Measurements from ENCODE around the gene ZBTB24. TPM values are rescaled to one million over a fixed set of nuclear protein-coding genes. Genes with fewer than 3 reads are reported as not detected.
A peak's percentile ranks its signal among the peaks of the same experiment; 100 is the strongest.

ZBTB24 gene
- total and polyA plus RNA-seq, 4 donors = 1.2 to 3.9 (median 2.2) TPM

DNA sequence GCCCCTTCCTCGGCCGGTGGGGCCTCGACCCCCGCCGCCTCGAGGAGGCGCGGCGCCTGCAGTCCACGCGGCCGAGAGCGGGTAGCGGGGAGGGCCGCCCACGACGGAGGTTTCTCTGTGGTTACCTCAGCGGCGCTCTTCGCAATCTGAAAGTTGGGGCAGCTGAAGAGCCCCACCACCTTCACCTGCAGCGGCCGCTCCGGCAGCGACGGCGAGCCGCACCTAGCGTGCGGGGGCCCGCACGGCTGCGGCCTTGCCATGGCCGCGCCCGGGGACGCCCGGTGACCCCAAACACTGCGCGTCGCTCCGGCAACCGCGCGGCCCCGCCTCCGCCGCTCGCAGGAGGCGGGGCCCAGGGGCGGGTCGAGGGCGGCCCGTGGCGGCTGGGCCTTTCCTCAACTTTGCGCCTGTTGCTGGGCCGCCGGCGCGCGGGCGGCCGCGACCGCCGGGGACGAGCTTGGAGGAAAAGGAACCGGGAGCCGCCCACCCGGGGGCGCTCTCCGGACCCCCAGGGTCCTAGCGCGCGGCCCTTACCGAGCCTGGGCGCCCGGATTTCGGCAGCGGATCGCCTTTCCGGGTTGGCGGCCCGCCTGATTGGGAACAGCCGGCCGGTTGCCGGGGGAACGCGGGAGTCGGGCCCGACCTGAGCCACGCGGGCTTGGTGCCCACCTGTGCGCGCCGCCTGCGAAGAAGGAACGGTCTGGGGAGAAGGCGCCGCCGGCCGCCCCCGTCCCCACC, 42.5 kb downstream of the ZBTB24 start, which contains the start of the genes PPIL6 and SMPD2:
PPIL6 (minus strand) TSS at position 298 of the 738 bp plus-strand sequence; CDS start at position 260, 38 bp downstream.
SMPD2 (plus strand) TSS at position 394 of the 738 bp plus-strand sequence. CDS start 398 bp downstream, outside the sequence.
- WGBS = under 1% methylated on average over 102 of the region's 102 CpGs

DNA sequence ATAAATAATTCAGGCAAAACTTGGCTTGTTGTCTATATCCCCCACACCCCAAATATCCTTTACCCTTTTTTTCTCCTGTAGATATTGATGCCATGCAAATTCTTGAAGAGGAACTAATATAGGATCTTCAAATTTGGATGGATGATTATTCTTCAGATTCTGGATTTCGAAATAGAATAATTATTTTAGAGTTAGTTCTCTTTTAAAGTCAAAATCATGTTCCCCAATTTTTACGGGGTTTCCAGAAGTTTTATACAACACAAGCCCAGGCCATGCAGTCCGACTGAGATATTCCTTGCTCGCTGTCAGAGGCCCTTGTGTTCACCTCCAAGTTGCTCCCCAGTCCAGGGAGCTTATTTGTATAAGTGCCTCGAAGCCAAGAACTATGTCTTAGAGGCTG, 47.0 kb downstream of the ZBTB24 start:
- TF ChIP-seq, protein P1, sequence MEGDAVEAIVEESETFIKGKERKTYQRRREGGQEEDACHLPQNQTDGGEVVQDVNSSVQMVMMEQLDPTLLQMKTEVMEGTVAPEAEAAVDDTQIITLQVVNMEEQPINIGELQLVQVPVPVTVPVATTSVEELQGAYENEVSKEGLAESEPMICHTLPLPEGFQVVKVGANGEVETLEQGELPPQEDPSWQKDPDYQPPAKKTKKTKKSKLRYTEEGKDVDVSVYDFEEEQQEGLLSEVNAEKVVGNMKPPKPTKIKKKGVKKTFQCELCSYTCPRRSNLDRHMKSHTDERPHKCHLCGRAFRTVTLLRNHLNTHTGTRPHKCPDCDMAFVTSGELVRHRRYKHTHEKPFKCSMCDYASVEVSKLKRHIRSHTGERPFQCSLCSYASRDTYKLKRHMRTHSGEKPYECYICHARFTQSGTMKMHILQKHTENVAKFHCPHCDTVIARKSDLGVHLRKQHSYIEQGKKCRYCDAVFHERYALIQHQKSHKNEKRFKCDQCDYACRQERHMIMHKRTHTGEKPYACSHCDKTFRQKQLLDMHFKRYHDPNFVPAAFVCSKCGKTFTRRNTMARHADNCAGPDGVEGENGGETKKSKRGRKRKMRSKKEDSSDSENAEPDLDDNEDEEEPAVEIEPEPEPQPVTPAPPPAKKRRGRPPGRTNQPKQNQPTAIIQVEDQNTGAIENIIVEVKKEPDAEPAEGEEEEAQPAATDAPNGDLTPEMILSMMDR (IDR thresholded peaks at IDR 0.05; ENCODE audit: low read depth, low read length, missing input control) = no peak
- WGBS = 93% methylated on average over 5 of the region's 5 CpGs
- DNase-seq (ENCODE audit: low spot score) = no peak
- Histone ChIP-seq H3K9ac (ENCODE audit: low read depth in 1 of 2, low read length in 2 of 2) (no peak overlapping the region), H3K9me3 (ENCODE audit: control insufficient read depth in 4 of 4, low read length in 3 of 4) (no peaks in the 10 kb centered on the region), H3K27me3 (ENCODE audit: control insufficient read depth in 4 of 4, insufficient read depth in 4 of 4, low read length in 3 of 4) (no peaks in the 10 kb centered on the region), H3K27ac (ENCODE audit: low read depth in 1 of 2, low read length in 2 of 2) (no peak overlapping the region), H3K36me3 (ENCODE audit: control insufficient read depth in 4 of 4, insufficient read depth in 3 of 4, low read depth in 1 of 4, low read length in 3 of 4) (no peaks in the 10 kb centered on the region), H3K4me1 (ENCODE audit: control insufficient read depth in 4 of 4, insufficient read depth in 4 of 4, low read length in 3 of 4) (peaks cover 0 to 5% (median 2%) of the 10 kb centered on the region in 4 donors), H3K4me3 (ENCODE audit: low read depth in 1 of 3, low read length in 3 of 3) (no peak overlapping the region)

More for the DNA sequence above, 42.5 kb downstream of the ZBTB24 start, which contains the start of the genes PPIL6 and SMPD2:
- no peaks in the 10 kb centered on the region for H3K9me3 ChIP-seq (ENCODE audit: control insufficient read depth in 4 of 4, low read length in 3 of 4)
- peak; percentile 89 for DNase-seq (ENCODE audit: low spot score)
- H3K36me3 ChIP-seq (ENCODE audit: control insufficient read depth in 4 of 4, insufficient read depth in 3 of 4, low read depth in 1 of 4, low read length in 3 of 4) = peaks cover 0 to 3% (median 2%) of the 10 kb centered on the region in 4 donors
- peak within 1 kb of the TSS; percentile 12 to 65 for H3K9ac ChIP-seq (ENCODE audit: low read depth in 1 of 2, low read length in 2 of 2)
- no peaks in the 10 kb centered on the region for H3K27me3 ChIP-seq (ENCODE audit: control insufficient read depth in 4 of 4, insufficient read depth in 4 of 4, low read length in 3 of 4)
- H3K4me1 ChIP-seq (ENCODE audit: control insufficient read depth in 4 of 4, insufficient read depth in 4 of 4, low read length in 3 of 4) = peaks cover 2 to 12% (median 5%) of the 10 kb centered on the region in 4 donors
- H3K4me3 ChIP-seq (ENCODE audit: low read depth in 1 of 3, low read length in 3 of 3) = peak within 1 kb of the TSS; percentile 75 to 82 (median 78)
- TF ChIP-seq RXRA (IDR thresholded peaks at IDR 0.05) (no peak), SP1 (IDR thresholded peaks at IDR 0.05) (peak; percentile 25), REST (IDR thresholded peaks at IDR 0.05) (no peak), HNF4A (conservative IDR thresholded peaks at IDR 0.05) (no peak)
- TF ChIP-seq, protein P1 (IDR thresholded peaks at IDR 0.05; ENCODE audit: low read depth, low read length, missing input control) = peak; percentile 12
- H3K27ac ChIP-seq (ENCODE audit: low read depth in 1 of 2, low read length in 2 of 2) = peak within 1 kb of the TSS; percentile 55 to 73

GRCh38 chr6:109434456-109434855, 48.6 kb downstream of the ZBTB24 start:
- Histone ChIP-seq H3K4me3 (ENCODE audit: low read depth in 1 of 3, low read length in 3 of 3) (no peak overlapping the region), H3K27ac (ENCODE audit: low read depth in 1 of 2, low read length in 2 of 2) (no peak overlapping the region), H3K4me1 (ENCODE audit: control insufficient read depth in 4 of 4, insufficient read depth in 4 of 4, low read length in 3 of 4) (no peaks in the 10 kb centered on the region), H3K9ac (ENCODE audit: low read depth in 1 of 2, low read length in 2 of 2) (no peak overlapping the region), H3K27me3 (ENCODE audit: control insufficient read depth in 4 of 4, insufficient read depth in 4 of 4, low read length in 3 of 4) (no peaks in the 10 kb centered on the region), H3K36me3 (ENCODE audit: control insufficient read depth in 4 of 4, insufficient read depth in 3 of 4, low read depth in 1 of 4, low read length in 3 of 4) (no peaks in the 10 kb centered on the region), H3K9me3 (ENCODE audit: control insufficient read depth in 4 of 4, low read length in 3 of 4) (no peaks in the 10 kb centered on the region)
- WGBS = 65% methylated on average over 2 of the region's 2 CpGs
- no peak for DNase-seq (ENCODE audit: low spot score)
- TF ChIP-seq FOXA2 (IDR thresholded peaks at IDR 0.05) (no peak), JUND (IDR thresholded peaks at IDR 0.05) (no peak), REST (IDR thresholded peaks at IDR 0.05) (no peak), GABPA (IDR thresholded peaks at IDR 0.05 in 1 of 2, conservative IDR thresholded peaks at IDR 0.05 in 1 of 2) (no peak), HNF4G (IDR thresholded peaks at IDR 0.05) (no peak), FOXA1 (IDR thresholded peaks at IDR 0.05) (no peak), ZBTB33 (IDR thresholded peaks at IDR 0.05) (no peak)
